HFFc6 (cell line): ENCODE results near the gene SLIT1. TPM values are rescaled to one million over a fixed set of nuclear protein-coding genes. Genes with fewer than 3 reads are reported as not detected.

Experiments used
- DNase-seq: peaks from one replicate; pipeline ENCODE4 v3.0.0-alpha.2; 2018
- H3K27ac Mint-ChIP-seq: 2 replicates; pipeline ENCODE4 v1.8.0; 2020; ENCODE audit warnings: mild to moderate bottlenecking, mixed read lengths
- H3K27me3 Mint-ChIP-seq: 2 replicates; pipeline ENCODE4 v1.8.0; 2021; ENCODE audit warnings: mild to moderate bottlenecking, moderate library complexity, mixed read lengths; ENCODE audit not compliant: insufficient read depth
- H3K36me3 Mint-ChIP-seq: 2 replicates; pipeline ENCODE4 v1.8.0; 2021; ENCODE audit warnings: low read depth, mixed read lengths
- H3K4me1 Mint-ChIP-seq: 2 replicates; pipeline ENCODE4 v1.8.0; 2020; ENCODE audit warnings: low read depth, mixed read lengths
- H3K4me3 Mint-ChIP-seq: 2 replicates; pipeline ENCODE4 v1.8.0; 2020; ENCODE audit warnings: mild to moderate bottlenecking, moderate library complexity, mixed read lengths
- H3K9me3 Mint-ChIP-seq: 2 replicates; pipeline ENCODE4 v1.8.0; 2020; ENCODE audit warnings: mild to moderate bottlenecking, mixed read lengths
- total RNA-seq, 6 experiments: library from RNA; stranded (reverse); fragmentation: NEBNext Ultra II Directional; extraction: Animal tissue kit (Norgen Biotek cat#: 25700); gene quantifications; 2 replicates in 1 of 6; 3 replicates in 5 of 6; pipeline ENCODE4 v1.2.3, GENCODE V29; 2021
- TF ChIP-seq, protein P1 (sequence below): fragments of 200-600 bp; sonication (generic); IDR thresholded peaks from 2 replicates; pipeline ENCODE4 v1.5.0; 2021; ENCODE audit warnings: antibody characterized with exemption, mild to moderate bottlenecking

Gene SLIT1
- total RNA-seq, 6 experiments from 2014 or later = 0.05 TPM; not detected in 5

DNA sequence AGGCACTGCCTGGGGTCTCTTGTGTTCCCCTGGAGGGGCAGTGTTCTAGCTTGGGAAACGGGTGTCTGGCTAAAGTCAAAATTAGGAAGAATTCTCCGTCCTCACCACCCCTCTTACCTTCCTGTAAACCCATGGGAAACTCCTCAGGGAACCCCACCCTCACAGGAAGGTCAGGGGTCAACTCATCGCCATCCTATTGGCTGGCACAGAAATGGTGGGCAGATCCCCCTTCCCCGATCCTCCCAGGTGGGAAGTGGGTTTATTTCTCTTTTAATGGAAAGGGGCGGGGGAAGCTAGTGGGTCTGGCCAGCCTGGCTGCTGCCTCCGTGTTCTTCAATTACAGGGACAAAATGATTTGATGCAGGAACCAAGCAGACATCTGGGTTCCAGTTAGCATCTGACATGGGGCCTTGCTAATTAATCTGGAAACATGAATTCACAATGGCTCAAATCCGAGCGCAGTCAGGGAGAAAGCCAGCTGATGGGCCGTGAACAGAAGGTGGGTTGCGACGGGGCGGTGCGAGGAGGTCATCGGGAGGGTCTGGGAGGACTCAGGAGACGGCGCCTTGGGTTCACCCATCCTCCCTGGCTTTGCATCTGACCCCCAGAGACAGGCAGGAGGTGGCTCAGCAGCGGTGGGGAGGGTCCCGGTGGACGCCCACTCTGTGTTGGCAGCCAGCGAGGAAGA, 66.6 kb downstream of the SLIT1 start:
- H3K27me3 Mint-ChIP-seq = peaks cover 48% of the 10 kb centered on the region
- TF ChIP-seq, protein P1, sequence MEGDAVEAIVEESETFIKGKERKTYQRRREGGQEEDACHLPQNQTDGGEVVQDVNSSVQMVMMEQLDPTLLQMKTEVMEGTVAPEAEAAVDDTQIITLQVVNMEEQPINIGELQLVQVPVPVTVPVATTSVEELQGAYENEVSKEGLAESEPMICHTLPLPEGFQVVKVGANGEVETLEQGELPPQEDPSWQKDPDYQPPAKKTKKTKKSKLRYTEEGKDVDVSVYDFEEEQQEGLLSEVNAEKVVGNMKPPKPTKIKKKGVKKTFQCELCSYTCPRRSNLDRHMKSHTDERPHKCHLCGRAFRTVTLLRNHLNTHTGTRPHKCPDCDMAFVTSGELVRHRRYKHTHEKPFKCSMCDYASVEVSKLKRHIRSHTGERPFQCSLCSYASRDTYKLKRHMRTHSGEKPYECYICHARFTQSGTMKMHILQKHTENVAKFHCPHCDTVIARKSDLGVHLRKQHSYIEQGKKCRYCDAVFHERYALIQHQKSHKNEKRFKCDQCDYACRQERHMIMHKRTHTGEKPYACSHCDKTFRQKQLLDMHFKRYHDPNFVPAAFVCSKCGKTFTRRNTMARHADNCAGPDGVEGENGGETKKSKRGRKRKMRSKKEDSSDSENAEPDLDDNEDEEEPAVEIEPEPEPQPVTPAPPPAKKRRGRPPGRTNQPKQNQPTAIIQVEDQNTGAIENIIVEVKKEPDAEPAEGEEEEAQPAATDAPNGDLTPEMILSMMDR = no peak
- H3K27ac Mint-ChIP-seq = no peak overlapping the region
- no peaks in the 10 kb centered on the region for H3K9me3 Mint-ChIP-seq
- no peak overlapping the region for H3K4me3 Mint-ChIP-seq
- no peaks in the 10 kb centered on the region for H3K36me3 Mint-ChIP-seq
- DNase-seq = no peak
- no peaks in the 10 kb centered on the region for H3K4me1 Mint-ChIP-seq

DNA sequence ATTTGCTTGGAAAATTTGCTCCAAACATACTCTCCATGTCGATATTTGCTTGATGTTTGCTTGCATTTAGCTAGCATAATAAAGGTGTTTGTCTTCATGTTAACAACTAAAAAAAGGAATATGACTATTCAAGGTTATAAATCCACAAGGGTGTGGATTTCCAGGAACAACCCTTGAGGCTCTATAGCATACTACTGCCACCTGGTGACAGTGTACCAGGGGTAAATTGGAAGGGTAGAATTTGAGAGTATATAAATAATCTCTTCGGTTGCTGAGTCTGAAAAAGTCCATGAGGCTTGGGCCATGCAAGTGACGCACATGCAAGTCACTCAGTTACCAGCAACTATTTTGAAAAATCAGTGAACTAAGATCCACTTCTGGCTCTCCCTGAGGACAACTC, 68.4 kb downstream of the SLIT1 start:
- peaks cover 48% of the 10 kb centered on the region for H3K27me3 Mint-ChIP-seq
- no peaks in the 10 kb centered on the region for H3K9me3 Mint-ChIP-seq
- no peak for DNase-seq
- H3K27ac Mint-ChIP-seq = no peak overlapping the region
- H3K4me1 Mint-ChIP-seq = no peaks in the 10 kb centered on the region
- H3K36me3 Mint-ChIP-seq = no peaks in the 10 kb centered on the region
- no peak overlapping the region for H3K4me3 Mint-ChIP-seq
- TF ChIP-seq, protein P1 = peak; percentile 70

DNA sequence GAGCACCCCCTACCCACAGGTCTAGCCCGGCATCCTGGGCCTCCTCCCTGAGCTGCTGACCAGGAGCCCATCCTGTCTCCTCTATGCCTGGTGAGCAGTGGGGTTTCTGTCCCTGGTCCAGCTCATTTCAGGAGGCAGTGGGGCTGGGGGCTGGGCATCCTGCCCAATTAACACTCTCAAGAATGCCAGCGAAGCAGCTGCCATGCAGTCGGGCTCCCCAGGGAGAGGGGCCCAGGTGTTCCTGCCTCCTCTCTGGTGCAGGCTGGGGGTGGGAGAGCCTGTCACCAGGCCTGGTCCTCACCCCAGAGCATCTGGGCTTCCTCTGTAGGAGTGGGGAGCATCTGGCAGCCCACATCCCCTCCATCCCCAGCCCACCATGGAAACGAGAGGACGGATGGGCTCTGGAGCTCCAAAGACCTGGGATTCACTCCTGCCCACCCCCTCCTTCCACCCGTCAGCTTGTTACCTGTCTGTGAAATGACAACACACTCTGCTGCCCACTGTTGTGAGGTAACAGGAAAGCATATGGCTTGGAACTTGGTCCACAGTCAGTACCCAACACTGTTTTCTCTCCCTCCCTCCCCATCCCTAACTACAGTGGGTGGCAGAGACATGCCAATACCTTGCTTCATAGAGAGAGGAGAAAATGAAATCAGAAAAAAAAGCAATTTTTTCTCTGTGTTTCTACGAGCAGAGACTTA, 69.1 kb downstream of the SLIT1 start:
- H3K36me3 Mint-ChIP-seq = no peaks in the 10 kb centered on the region
- H3K27me3 Mint-ChIP-seq = peaks cover 47% of the 10 kb centered on the region

DNA sequence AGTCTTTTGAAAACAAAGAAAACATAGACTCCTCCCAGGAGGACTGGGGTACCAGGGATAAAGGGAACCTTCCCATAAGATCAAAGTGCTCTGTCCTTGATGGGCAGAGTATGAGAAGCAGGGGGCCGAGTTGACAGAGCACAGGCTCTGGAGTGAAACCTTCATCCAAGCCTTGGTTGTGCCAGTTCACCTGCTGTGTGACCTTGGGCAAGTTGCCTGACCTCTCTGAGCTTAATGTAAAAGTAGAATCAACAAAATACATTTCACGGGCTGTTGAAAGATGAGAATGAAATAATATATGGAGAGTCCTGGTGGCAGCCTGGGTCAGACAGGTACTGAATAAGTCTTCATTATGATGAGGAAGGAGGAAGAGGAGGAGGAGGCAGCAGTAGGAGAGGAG, 69.9 kb downstream of the SLIT1 start:
- Mint-ChIP-seq H3K27me3 (peaks cover 43% of the 10 kb centered on the region), H3K36me3 (no peaks in the 10 kb centered on the region)

More for the DNA sequence above, 69.1 kb downstream of the SLIT1 start:
- no peaks in the 10 kb centered on the region for H3K9me3 Mint-ChIP-seq
- no peak for DNase-seq
- no peak overlapping the region for H3K4me3 Mint-ChIP-seq
- TF ChIP-seq, protein P1 = no peak
- no peaks in the 10 kb centered on the region for H3K4me1 Mint-ChIP-seq
- H3K27ac Mint-ChIP-seq = no peak overlapping the region

DNA sequence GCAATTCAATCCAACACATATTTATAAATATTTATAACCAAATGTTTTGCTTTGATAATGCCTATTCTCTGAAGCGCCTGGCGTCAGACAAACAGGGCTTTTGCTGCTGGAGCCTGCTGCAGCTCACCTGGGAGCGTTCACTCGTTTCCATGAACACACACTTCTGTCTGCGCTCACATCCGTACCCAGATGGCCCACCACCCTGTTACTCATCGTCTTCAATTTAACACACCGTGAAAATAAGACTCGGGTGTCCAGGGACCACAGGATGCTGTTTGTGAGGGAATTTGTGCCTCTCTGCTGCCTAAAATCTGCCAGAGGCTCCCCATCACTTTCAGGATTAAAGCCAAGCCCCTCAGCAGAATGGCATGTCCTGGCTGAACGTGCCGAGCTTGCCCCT, 74.1 kb downstream of the SLIT1 start:
- no peak overlapping the region for H3K4me3 Mint-ChIP-seq
- H3K36me3 Mint-ChIP-seq = no peaks in the 10 kb centered on the region
- H3K4me1 Mint-ChIP-seq = no peaks in the 10 kb centered on the region
- peaks cover 57% of the 10 kb centered on the region for H3K27me3 Mint-ChIP-seq
- H3K27ac Mint-ChIP-seq = no peak overlapping the region
- DNase-seq = no peak
- H3K9me3 Mint-ChIP-seq = no peaks in the 10 kb centered on the region
- TF ChIP-seq, protein P1 = no peak

More for the DNA sequence above, 69.9 kb downstream of the SLIT1 start:
- TF ChIP-seq, protein P1 = no peak
- Mint-ChIP-seq H3K9me3 (no peaks in the 10 kb centered on the region), H3K4me3 (no peak overlapping the region), H3K27ac (no peak overlapping the region), H3K4me1 (no peaks in the 10 kb centered on the region)
- DNase-seq = no peak
